Occipital lobe (tissue), 2 donors: Measurements from ENCODE around the gene ZNF175. TPM values are rescaled to one million over a fixed set of nuclear protein-coding genes. Genes with fewer than 3 reads are reported as not detected.
"Not testable (repeated sequence)": the region's sequence is repeated elsewhere in the genome, so short reads cannot be mapped to it uniquely, and the experiment has no call there.

ENCODE experiments used
- DNase-seq: peaks from one replicate; lab custom pipeline; 2025; lab: John Stamatoyannopoulos, UW
- total RNA-seq: library from RNA; depleted of rRNA; stranded (reverse); fragments of >200 nt; gene quantifications from one replicate; pipeline ENCODE4 v1.2.3, GENCODE V29; 2014

Gene ZNF175
- total RNA-seq, 1 donor from 2014 or later: 8.7 TPM

DNA sequence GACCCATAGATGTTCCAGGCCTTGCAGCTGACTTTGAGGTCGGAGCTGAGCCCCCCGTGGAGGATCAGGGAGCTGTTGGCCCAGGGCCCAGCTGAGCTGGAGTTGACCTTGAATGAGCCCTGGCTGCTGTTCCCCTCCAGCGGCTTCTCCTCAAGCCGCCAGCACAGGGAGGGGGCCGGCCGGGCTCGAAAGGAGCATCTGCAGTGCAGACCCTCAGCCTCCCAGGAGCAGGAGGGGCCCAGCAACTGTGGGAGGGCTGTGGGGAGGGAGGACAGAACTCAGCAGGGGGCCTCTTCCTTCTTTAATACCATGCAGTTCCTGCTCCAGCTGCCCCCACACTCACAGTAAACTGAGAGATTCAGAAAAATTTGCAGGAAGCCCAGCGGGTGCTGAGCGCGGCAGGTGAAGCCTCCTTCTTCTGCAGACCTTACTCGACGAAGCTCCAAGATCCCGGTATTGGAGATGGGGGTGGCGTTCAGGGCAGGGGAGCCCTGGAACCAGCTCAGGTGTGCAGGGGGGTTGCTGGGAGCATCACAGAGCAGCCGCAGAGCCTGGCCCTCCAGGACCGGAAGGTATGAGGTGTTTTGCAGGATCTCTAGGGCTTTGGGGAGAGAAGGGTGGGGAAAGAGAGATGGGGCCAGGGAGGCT lies 56.5 kb downstream of the ZNF175 start:
- no peak for DNase-seq

DNA sequence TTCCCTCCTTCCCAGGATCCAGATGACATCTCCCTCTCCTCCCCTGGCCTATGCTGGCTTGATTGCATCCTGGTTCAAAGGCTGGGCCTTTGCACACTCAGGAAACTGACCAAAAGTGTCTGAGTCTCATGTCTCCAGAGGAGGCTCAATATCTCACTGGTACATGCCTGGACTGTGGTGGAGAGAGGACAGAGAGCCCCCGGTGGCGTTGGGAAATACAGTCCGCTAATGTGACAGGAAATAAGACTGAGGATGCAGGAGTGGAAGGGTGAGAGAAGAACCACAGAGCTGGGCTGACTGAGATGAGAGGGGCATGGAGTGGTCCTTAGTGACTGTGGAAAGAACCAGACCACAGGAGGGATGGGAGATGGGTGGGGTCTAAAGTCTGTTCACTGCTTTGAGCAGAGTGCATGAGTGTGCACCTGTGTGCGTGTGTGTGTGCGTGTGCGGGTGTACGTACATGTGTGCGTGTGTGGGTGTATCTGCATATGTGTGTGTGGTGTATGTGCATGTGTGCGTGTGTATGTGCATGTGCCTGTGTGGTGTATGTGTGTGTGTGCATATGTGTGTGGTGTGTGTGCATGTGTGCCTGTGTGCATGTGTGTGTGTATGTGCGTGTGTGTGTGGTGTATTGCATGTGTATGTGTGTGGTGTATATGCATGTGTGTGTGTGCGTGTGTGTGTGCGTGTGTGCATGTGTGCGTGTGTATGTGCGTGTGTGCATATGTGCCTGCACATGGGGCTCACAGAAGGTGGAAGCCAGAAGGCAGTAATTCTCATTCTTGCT lies 57.3 kb downstream of the ZNF175 start:
- no peak for DNase-seq

- DNase-seq: not testable (repeated sequence)
These were observed 59.2 kb downstream of the ZNF175 start, which contains the start of gene SIGLEC5 for GRCh38 chr19:51630315-51630714. SIGLEC5 (minus strand) TSS chr19:51630401; CDS start chr19:51630335, 66 bp downstream.

GRCh38 chr19:51632126-51632525 lies 61.0 kb downstream of the ZNF175 start:
- DNase-seq: no peak

DNA sequence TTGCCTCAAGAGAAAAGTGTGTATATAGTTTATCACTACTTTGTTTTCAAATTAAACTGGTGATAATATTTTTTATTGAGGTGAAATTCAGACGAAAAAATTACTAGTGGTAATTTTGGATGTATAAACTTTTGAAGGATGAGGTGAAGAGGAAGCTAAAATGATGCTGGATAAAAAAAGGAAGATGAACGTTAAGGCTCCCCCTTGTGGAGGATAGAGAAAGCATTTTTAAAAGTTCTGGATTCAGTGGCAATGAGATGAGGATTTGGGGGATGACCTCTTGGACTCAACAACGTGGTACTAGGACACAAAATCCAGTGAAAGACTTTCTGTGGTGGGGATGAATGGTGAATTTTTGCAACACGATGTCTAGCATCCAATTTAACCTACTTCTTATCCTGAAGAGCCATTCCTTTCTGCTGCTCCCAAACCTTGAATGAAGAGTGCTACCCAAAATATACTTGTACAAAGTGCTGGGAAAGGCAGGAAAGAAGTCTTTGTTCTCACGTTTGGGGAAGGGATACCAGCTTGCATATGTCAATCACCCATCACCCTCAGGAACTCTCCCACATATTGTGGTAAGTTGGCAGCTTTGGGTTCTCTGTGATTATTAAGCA lies 66.4 kb downstream of the ZNF175 start:
- DNase-seq: no peak

GRCh38 chr19:51639916-51640315 lies 68.8 kb downstream of the ZNF175 start:
- DNase-seq: no peak

DNA sequence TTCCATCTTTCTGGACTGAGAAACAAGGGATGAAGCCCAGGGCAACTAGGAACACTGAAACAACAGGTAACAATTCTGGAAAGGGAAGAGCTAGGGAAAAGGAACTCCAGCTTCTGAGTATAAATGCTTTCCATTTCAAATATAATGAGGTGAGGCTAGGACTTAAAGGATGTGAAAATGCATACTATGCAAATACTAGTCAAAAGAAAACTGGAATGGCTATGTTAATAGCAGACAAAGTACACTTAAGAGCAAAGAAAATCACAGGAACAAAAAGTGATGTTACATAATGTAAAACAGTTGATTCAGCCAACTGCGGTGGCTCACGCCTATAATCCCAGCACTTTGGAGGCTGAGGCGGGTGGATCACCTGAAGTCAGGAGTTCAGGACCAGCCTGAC lies 69.3 kb downstream of the ZNF175 start:
- no peak for DNase-seq

DNA sequence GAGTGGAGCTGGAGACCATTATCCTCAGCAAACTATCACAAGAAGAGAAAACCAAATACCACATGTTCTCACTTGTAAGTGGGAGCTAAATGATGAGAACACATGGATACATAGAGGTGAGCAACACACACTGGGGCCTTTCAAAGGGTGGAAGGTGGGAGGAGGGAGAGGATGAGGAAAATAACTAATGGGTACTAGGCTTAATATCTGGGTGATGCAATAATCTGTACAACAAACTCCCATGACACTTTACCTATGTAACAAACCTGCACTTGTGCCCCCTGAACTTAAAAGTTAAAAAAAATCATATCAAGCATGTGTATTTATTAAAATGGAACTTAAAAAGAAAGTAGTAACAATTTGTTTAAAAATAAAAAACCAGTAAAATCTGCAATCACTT lies 70.6 kb downstream of the ZNF175 start:
- DNase-seq: no peak

Other genes starting within 250 kb of the ZNF175 start
- 0.62 TPM for gene VSIG10L, start 229.1 kb upstream of the ZNF175 start, total RNA-seq
- 49.8 TPM for gene ETFB, start 204.9 kb upstream of the ZNF175 start, total RNA-seq
- gene CLDND2, start 202.3 kb upstream of the ZNF175 start, total RNA-seq: not detected
- gene NKG7, start 198.6 kb upstream of the ZNF175 start, total RNA-seq: not detected
- not detected for gene LIM2, start 183.3 kb upstream of the ZNF175 start, total RNA-seq
- gene C19orf84, start 180.7 kb upstream of the ZNF175 start, total RNA-seq: not detected
- gene SIGLEC10, start 153.6 kb upstream of the ZNF175 start, total RNA-seq: 1.6 TPM
- gene SIGLEC8, start 112.8 kb upstream of the ZNF175 start, total RNA-seq: 2.0 TPM
- gene CEACAM18, start 92.7 kb upstream of the ZNF175 start, total RNA-seq: not detected
- not detected for gene SIGLEC12, start 69.5 kb upstream of the ZNF175 start, total RNA-seq
- not detected for gene SIGLEC6, start 39.6 kb upstream of the ZNF175 start, total RNA-seq
- gene SIGLEC5, start 59.1 kb downstream of the ZNF175 start, total RNA-seq: not detected
- 0.16 TPM for gene SIGLEC14, start 75.5 kb downstream of the ZNF175 start, total RNA-seq
- 3.9 TPM for gene SPACA6, start 122.0 kb downstream of the ZNF175 start, total RNA-seq
- gene HAS1, start 152.7 kb downstream of the ZNF175 start, total RNA-seq: 2.3 TPM
- 6.7 TPM for gene FPR1, start 180.6 kb downstream of the ZNF175 start, total RNA-seq
- gene FPR2, start 189.9 kb downstream of the ZNF175 start, total RNA-seq: 0.62 TPM
- gene FPR3, start 223.9 kb downstream of the ZNF175 start, total RNA-seq: 0.31 TPM